GM18498 (cell line): ENCODE measurements around the gene ATG14.
"Not testable (repeated sequence)": the region's sequence is repeated elsewhere in the genome, so short reads cannot be mapped to it uniquely, and the experiment has no call there.

Experiments
- ATAC-seq: cut with Tn5 transposase; IDR thresholded peaks from one replicate; pipeline ENCODE4 v1.9.1; 2021; ENCODE audit warnings: mild to moderate bottlenecking, moderate library complexity; ENCODE audit not compliant: unreplicated experiment

Gene ATG14

GRCh38 chr14:55353686-55354467 lies 57.8 kb downstream of the ATG14 start:
- no peak for ATAC-seq

GRCh38 chr14:55352201-55352600 lies 59.4 kb downstream of the ATG14 start:
- ATAC-seq: no peak

GRCh38 chr14:55351111-55351510 lies 60.5 kb downstream of the ATG14 start:
- no peak for ATAC-seq

GRCh38 chr14:55350461-55350860 lies 61.2 kb downstream of the ATG14 start:
- ATAC-seq: no peak

GRCh38 chr14:55349565-55349964 lies 62.1 kb downstream of the ATG14 start:
- no peak for ATAC-seq

- no peak for ATAC-seq
These were observed 62.7 kb downstream of the ATG14 start for GRCh38 chr14:55348766-55349453.

- no peak for ATAC-seq
These were observed 63.9 kb downstream of the ATG14 start for GRCh38 chr14:55347748-55348147.

GRCh38 chr14:55347040-55347439 lies 64.6 kb downstream of the ATG14 start:
- ATAC-seq: no peak

- ATAC-seq: not testable (repeated sequence)
These were observed 67.0 kb downstream of the ATG14 start for GRCh38 chr14:55344582-55345163.

- ATAC-seq: no peak
These were observed 69.8 kb downstream of the ATG14 start for GRCh38 chr14:55341781-55342180.

GRCh38 chr14:55340482-55340881 lies 71.1 kb downstream of the ATG14 start:
- no peak for ATAC-seq

- ATAC-seq: peak; percentile 79
These were observed 71.9 kb downstream of the ATG14 start for GRCh38 chr14:55339770-55340169.

GRCh38 chr14:55336691-55337090 lies 74.9 kb downstream of the ATG14 start:
- ATAC-seq: no peak

- no peak for ATAC-seq
These were observed 75.5 kb downstream of the ATG14 start for GRCh38 chr14:55336162-55336561.

GRCh38 chr14:55333711-55334485 lies 77.7 kb downstream of the ATG14 start:
- ATAC-seq: peak; percentile 66

GRCh38 chr14:55332654-55333570 lies 78.7 kb downstream of the ATG14 start:
- peak; percentile 60 for ATAC-seq

GRCh38 chr14:55329999-55330710 lies 81.5 kb downstream of the ATG14 start:
- no peak for ATAC-seq

GRCh38 chr14:55328317-55328716 lies 83.3 kb downstream of the ATG14 start:
- no peak for ATAC-seq

GRCh38 chr14:55327179-55327578 lies 84.5 kb downstream of the ATG14 start:
- peak; percentile 78 for ATAC-seq

- ATAC-seq: no peak
These were observed 86.8 kb downstream of the ATG14 start for GRCh38 chr14:55324812-55325211.
